RWPE1 (cell line): ENCODE data around the gene FAIM2.

Source experiments
- CTCF ChIA-PET: fragments of 350-600 bp; sonication (Branson Sonifier 250); formaldehyde crosslinking; extraction: SDS; loops from one replicate; lab custom pipeline; 2021; lab: Yijun Ruan, JAX
- POLR2A ChIA-PET: fragments of 400-600 bp; formaldehyde crosslinking; extraction: SDS; loops from one replicate; lab custom pipeline; 2020; ENCODE audit warnings: antibody characterized with exemption; ENCODE audit not compliant: low non-redundant PET; lab: Yijun Ruan, JAX
- DNase-seq: peaks from one replicate; pipeline ENCODE4 v3.0.0; 2012; ENCODE audit warnings: low spot score
- H3K27ac ChIP-seq: fragments of 450-650 bp; 2 replicates; pipeline ENCODE4 v1.5.1; 2017
- TF ChIP-seq, protein P1 (sequence below): fragments of 450-650 bp; conservative IDR thresholded peaks from 2 replicates; pipeline ENCODE4 v1.5.1; 2017; ENCODE audit warnings: low read depth, mild to moderate bottlenecking

Gene FAIM2

DNA sequence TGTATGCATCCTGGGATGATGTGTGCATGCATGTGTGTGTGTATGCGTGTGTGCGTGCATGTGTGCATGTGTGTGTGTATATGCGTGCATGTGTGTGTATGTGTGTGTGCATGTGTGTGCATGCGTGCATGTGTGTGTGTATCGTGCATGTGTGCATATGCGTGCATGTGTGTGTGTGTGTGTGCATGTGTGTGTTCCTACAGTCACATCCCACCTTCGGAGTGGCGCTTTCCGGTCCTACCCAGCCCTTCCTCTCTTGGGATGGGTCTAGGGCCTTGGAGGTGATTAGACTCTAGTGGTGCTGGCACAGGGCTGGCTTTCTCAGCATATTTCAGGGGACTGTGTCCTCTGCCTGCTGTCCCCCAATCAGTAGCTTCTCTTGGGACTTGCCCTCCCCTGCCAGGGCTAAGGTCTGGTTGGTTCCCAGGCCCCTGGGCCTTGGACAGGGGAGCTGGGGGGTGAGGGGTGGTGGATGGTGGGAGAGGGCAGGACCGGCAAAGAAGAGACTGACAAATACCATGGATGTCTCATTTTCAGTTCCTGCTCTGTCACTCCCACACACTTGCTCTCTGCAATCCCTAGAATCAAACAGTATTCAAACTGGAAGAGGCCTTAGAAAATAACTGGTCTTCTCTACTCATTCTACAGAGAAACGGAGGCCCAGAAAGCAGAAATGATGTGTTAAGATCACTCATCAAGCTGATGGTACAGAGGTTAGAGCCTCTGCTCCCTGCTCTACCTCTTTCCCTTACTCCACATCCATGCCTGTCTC, 21.9 kb upstream of the FAIM2 start:
- no peak for DNase-seq
- H3K27ac ChIP-seq, result no peak overlapping the region
- TF ChIP-seq, protein P1, sequence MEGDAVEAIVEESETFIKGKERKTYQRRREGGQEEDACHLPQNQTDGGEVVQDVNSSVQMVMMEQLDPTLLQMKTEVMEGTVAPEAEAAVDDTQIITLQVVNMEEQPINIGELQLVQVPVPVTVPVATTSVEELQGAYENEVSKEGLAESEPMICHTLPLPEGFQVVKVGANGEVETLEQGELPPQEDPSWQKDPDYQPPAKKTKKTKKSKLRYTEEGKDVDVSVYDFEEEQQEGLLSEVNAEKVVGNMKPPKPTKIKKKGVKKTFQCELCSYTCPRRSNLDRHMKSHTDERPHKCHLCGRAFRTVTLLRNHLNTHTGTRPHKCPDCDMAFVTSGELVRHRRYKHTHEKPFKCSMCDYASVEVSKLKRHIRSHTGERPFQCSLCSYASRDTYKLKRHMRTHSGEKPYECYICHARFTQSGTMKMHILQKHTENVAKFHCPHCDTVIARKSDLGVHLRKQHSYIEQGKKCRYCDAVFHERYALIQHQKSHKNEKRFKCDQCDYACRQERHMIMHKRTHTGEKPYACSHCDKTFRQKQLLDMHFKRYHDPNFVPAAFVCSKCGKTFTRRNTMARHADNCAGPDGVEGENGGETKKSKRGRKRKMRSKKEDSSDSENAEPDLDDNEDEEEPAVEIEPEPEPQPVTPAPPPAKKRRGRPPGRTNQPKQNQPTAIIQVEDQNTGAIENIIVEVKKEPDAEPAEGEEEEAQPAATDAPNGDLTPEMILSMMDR, result no peak
- CTCF ChIA-PET, result interaction anchor here (0.6 kb wide), 1 partner anchor 149 kb away, joined by 5 read pairs; no protein-coding TSS in a partner anchor
- POLR2A ChIA-PET, result no interaction called here

DNA sequence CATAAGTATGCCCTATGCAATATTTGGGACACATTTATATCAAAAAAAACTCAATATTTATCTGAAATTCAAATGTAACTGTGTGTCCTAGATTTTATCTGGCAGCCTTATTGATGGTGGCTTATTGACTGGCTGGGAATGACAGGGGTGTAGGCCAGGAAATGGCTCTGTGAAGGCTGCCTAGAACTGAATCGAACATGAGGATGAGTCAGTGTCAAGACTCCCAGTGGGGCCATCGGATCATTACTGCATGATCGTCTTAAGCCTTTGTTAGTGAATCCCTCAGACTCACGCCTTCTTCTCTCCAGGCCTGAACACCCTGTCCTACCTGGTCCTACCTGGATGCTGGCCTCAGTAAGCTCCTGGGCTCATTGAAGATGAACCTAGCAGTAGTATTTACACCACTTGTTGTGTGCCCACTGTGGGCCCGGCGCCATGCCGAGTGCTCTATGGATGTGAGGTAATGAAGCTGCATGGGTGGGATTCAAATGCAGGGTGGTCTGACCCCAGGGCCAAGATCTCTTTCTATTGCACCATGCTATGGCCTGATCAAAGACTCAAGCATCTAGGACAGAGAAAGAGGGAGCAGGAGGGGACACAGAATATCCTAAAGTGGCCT, 21.0 kb upstream of the FAIM2 start:
- CTCF ChIA-PET, result interaction anchor here (0.6 kb wide), 1 partner anchor 187 kb away, joined by 6 read pairs; the partner anchor contains the start of gene COX14
- POLR2A ChIA-PET, result no interaction called here
- no peak for DNase-seq
- no peak overlapping the region for H3K27ac ChIP-seq
- TF ChIP-seq, protein P1, result no peak

DNA sequence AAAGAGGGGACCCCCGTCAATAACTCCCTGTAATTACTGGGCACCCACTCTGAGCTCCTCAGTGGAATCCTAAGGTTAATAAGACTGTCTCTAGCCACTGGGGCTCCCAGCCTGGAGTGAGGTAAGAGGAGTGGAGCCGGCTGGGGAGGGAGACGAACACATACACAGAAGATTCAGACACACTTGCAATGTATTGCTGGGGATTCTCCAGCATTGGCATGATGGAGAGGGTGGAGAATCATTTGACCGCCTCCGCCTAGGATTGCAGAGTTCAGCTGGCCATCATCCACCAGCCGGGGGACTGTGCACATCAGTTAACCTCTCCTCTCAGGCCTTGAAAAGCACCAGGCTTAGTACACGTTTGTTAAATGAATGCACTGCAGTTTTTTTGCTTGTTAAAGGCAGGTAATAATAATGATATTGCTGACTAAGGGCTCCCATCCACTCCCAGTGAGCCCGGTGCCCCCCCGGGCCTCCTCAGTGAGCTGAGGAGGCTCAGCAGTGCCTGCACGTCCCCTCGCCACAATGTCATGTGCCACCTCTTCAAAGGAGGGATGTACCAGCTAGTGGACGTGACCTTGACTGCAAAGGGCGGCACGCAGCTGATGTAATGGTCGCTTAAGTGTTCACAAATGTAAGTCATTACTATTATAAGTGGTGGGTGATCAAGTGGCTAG, 20.3 kb upstream of the FAIM2 start:
- ChIA-PET CTCF (interaction anchor here (0.6 kb wide), 1 partner anchor 188 kb away, joined by 6 read pairs; the partner anchor contains the start of gene COX14), POLR2A (no interaction called here)

DNA sequence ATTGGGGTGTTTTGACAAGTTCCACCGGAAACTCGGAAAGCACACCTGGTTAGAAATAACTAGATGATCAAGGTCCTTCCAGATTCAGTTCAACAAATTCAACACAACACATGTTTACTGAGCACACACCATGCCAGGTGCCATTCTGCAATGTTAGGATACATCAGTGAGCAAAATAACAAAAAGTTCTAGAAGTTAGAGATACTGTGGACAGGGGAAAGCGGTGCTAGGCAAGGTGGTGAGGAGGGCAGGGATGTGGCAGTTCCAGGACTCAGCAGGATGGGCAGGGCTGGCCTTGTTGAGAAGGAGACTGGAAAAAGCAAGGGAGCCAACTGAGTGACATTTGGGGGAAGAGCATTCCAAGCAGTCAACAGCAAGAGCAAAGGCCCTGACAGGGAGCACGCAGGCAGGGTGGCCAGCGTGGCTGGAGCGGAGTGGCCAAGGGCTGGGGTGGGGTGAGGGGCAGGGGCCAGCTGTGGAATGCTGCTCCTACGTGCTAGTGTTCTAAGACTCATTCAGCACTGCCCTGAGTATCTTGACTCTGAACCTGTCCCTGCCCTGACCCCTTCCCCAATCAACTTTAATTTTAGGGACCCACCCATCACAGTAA, 19.4 kb upstream of the FAIM2 start:
- H3K27ac ChIP-seq, result no peak overlapping the region
- DNase-seq, result no peak
- CTCF ChIA-PET, result interaction anchor here (0.6 to 0.9 kb wide), 2 partner anchors 44 to 457 kb away, joined by 3 to 4 read pairs; no protein-coding TSS in a partner anchor
- TF ChIP-seq, protein P1, result no peak
- POLR2A ChIA-PET, result no interaction called here

More for the DNA sequence above, 20.3 kb upstream of the FAIM2 start:
- no peak overlapping the region for H3K27ac ChIP-seq
- DNase-seq, result no peak
- TF ChIP-seq, protein P1, result no peak

DNA sequence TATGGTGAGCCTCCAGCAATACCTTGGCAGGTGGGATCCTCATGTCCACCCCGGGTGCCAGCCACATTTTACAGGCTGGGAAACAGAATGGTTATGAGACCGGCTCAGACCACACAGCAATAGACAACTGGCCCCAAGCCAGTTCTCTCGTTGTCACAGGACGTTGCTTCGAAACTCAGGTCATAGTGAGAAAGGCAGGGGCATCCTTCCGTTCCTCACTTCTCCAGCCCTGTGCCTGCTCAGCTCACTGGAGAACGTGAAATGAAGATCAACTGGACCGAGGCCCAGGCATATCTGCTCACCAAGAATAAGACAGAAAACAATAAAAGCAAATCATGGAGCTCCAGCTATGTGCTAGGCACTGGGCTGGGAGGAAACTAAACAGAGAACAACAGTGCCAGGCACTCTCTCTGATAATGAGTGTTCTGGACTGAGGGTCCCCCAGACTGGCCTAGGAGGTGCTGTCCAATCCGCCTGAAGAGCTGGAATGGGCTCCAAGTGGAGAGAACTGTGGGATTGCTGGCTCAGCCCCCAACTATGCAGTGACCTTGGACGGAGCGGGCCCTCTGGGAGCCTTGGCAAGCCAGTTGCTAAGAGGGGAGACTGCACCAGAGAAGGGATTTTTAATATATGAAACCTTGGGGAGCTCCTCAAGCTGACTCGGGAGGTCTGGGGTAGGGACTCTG, 18.8 kb upstream of the FAIM2 start:
- ChIA-PET CTCF (interaction anchor here (0.6 to 0.9 kb wide), 2 partner anchors 44 to 456 kb away, joined by 3 to 4 read pairs; no protein-coding TSS in a partner anchor), POLR2A (no interaction called here)
- TF ChIP-seq, protein P1, result no peak
- no peak overlapping the region for H3K27ac ChIP-seq
- DNase-seq, result no peak
